ENCODE results near the gene CYP27C1. TPM values are rescaled to one million over a fixed set of nuclear protein-coding genes. Genes with fewer than 3 reads are reported as not detected.

The CYP27C1 gene
- total and polyA plus RNA-seq, 2 of the 13 experiments (the other 11 are each of a cell fraction or from before 2014, with no cell fraction given), result not detected

GRCh38 chr2:127164761-127165538 lies 55.1 kb downstream of the CYP27C1 start:
- Histone ChIP-seq H3K4me3 (replicated peaks in 1 of 3; ENCODE audit: insufficient read depth in 1 of 3, low read depth in 2 of 3, low read length in 3 of 3) (no peak overlapping the region), H3K79me2 (ENCODE audit: insufficient read depth, low read length) (no peaks in the 10 kb centered on the region), H2AFZ (ENCODE audit: low read length) (no peak overlapping the region), H3K9ac (ENCODE audit: insufficient read depth, low read depth, low read length) (no peak overlapping the region), H3K9me3 (ENCODE audit: low read length) (no peaks in the 10 kb centered on the region), H3K27me3 (ENCODE audit: control insufficient read depth in 1 of 2, insufficient read depth in 2 of 2, low read length in 2 of 2) (peaks cover 4 to 9% of the 10 kb centered on the region in 2 experiments; a peak in 3 of 5 replicates), H3K27ac (ENCODE audit: extremely low read length, insufficient read depth, low read length) (no peak overlapping the region), H3K36me3 (replicated peaks in 1 of 2; ENCODE audit: control insufficient read depth in 1 of 2, insufficient read depth in 2 of 2, low read length in 2 of 2) (no peaks in the 10 kb centered on the region), H3K4me2 (ENCODE audit: low read depth, low read length) (no peak overlapping the region), H3K4me1 (ENCODE audit: insufficient read depth, low read length) (no peaks in the 10 kb centered on the region), H4K20me1 (ENCODE audit: insufficient read depth, low read length) (no peaks in the 10 kb centered on the region)
- no TSS peak for BruUV-seq (replicated peaks)
- WGBS (ENCODE audit: low lambda C conversion rate), result 16% methylated on average over 9 of the region's 11 CpGs
- DNase-seq (ENCODE audit: low spot score) (no peak), FAIRE-seq (no peak), ATAC-seq (peak; percentile 22; the same call in 1 of the 3 replicates)
- TF ChIP-seq FOXP4 (CRISPR knock-in tag; IDR thresholded peaks at IDR 0.05) (no peak), ZNF367 (CRISPR knock-in tag; IDR thresholded peaks at IDR 0.05; ENCODE audit: borderline replicate concordance) (no peak), FOXK1 (CRISPR knock-in tag; IDR thresholded peaks at IDR 0.05; ENCODE audit: borderline replicate concordance, low read depth) (no peak), ZMYM4 (CRISPR knock-in tag; IDR thresholded peaks at IDR 0.05) (no peak), HNF4G (IDR thresholded peaks at IDR 0.05; ENCODE audit: borderline replicate concordance, low read depth, low read length) (no peak), HNF4G (CRISPR knock-in tag; IDR thresholded peaks at IDR 0.05; ENCODE audit: borderline replicate concordance, low read depth) (no peak), ZNF619 (CRISPR knock-in tag; IDR thresholded peaks at IDR 0.05) (no peak), ZNF792 (CRISPR knock-in tag; IDR thresholded peaks at IDR 0.05) (no peak), ZNF547 (CRISPR knock-in tag; IDR thresholded peaks at IDR 0.05) (no peak), RXRA (CRISPR knock-in tag; IDR thresholded peaks at IDR 0.05) (no peak), CEBPG (CRISPR knock-in tag; IDR thresholded peaks at IDR 0.05) (no peak), NFYB (CRISPR knock-in tag; IDR thresholded peaks at IDR 0.05) (no peak), MEIS2 (CRISPR knock-in tag; IDR thresholded peaks at IDR 0.05) (no peak), E2F5 (CRISPR knock-in tag; conservative IDR thresholded peaks at IDR 0.05) (no peak), ZNF607 (CRISPR knock-in tag; IDR thresholded peaks at IDR 0.05; ENCODE audit: borderline replicate concordance) (no peak)
- TF ChIP-seq, protein P1, sequence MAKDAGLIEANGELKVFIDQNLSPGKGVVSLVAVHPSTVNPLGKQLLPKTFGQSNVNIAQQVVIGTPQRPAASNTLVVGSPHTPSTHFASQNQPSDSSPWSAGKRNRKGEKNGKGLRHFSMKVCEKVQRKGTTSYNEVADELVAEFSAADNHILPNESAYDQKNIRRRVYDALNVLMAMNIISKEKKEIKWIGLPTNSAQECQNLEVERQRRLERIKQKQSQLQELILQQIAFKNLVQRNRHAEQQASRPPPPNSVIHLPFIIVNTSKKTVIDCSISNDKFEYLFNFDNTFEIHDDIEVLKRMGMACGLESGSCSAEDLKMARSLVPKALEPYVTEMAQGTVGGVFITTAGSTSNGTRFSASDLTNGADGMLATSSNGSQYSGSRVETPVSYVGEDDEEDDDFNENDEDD (CRISPR knock-in tag; IDR thresholded peaks at IDR 0.05; ENCODE audit: borderline replicate concordance), result no peak
- in situ Hi-C loops (cut with HindIII; ENCODE audit: extremely low pct_ligation_motif_present, low pct_unique_long_range_greater_than_20kb) (no loop called here), intact Hi-C loops (cut with micrococcal nuclease; ENCODE audit: unreplicated experiment) (no loop called here)
- CTCF ChIA-PET (ENCODE audit: low intra/inter-chr PET ratio, low total read pairs), result no interaction called here
- POLR2A ChIA-PET, result no interaction called here

Measured in HepG2 (cell line).